Measurements from ENCODE around the gene ADAT1. TPM values are rescaled to one million over a fixed set of nuclear protein-coding genes. Genes with fewer than 3 reads are reported as not detected.

Gene ADAT1
- total and polyA plus RNA-seq, 4 donors = 13.2 to 42.3 (median 18.5) TPM

DNA sequence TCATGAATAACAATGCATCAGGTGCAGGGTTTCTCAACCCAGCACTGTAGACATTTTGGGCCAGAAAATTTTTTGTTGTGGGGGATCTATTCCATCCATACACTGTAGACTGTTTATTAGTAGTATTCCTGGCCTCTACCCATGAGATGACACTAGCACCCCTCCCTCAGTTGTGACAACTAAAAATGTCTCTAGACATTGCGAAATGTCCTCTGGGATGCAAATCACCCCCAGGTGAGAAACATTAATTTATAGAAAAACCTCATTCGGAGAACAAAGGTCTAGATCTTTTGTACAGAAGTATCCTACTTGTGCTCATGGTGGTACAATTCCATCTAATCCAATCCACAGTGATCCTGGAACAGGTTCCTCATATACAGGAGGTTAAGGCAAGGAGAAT, 4.3 kb downstream of the ADAT1 start:
- DNase-seq (ENCODE audit: low spot score) = no peak
- Histone ChIP-seq H3K27me3 (ENCODE audit: control insufficient read depth in 4 of 4, insufficient read depth in 4 of 4, low read length in 3 of 4) (no peaks in the 10 kb centered on the region), H3K4me3 (ENCODE audit: low read depth in 1 of 3, low read length in 3 of 3) (no peak overlapping the region), H3K9me3 (ENCODE audit: control insufficient read depth in 4 of 4, low read length in 3 of 4) (no peaks in the 10 kb centered on the region), H3K36me3 (ENCODE audit: control insufficient read depth in 4 of 4, insufficient read depth in 3 of 4, low read depth in 1 of 4, low read length in 3 of 4) (peaks cover 1 to 39% (median 25%) of the 10 kb centered on the region in 4 donors), H3K9ac (ENCODE audit: low read depth in 1 of 2, low read length in 2 of 2) (no peak overlapping the region), H3K27ac (ENCODE audit: low read depth in 1 of 2, low read length in 2 of 2) (no peak overlapping the region), H3K4me1 (ENCODE audit: control insufficient read depth in 4 of 4, insufficient read depth in 4 of 4, low read length in 3 of 4) (peaks cover 0 to 17% (median 10%) of the 10 kb centered on the region in 4 donors)
- WGBS = 96% methylated on average over 2 of the region's 2 CpGs
- no peak for TF ChIP-seq FOXA2 (IDR thresholded peaks at IDR 0.05)
- TF ChIP-seq JUND (IDR thresholded peaks at IDR 0.05) = no peak
- TF ChIP-seq GABPA (IDR thresholded peaks at IDR 0.05 in 1 of 2, conservative IDR thresholded peaks at IDR 0.05 in 1 of 2) = no peak

DNA sequence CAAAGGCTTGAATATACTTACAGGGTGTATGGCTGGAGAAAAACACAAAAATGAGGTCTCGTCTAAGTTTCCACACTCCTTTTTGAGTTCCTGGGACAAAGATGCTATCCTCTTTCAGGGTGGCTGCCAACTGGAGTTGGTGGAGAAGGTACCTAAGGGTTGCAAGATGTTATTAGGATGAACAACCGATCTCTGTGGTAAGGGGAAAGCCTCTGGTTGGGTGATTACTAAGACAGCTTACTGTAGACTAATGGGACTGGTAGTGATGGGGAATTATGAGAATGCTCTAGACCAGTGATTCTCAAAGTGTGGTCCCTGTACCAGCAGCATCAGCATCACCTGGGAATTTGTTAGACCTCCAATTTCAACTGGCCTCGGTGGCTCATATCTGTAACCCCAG, 6.0 kb downstream of the ADAT1 start:
- H3K36me3 ChIP-seq (ENCODE audit: control insufficient read depth in 4 of 4, insufficient read depth in 3 of 4, low read depth in 1 of 4, low read length in 3 of 4) = peaks cover 4 to 46% (median 30%) of the 10 kb centered on the region in 4 donors
- WGBS = 93% methylated on average over 3 of the region's 3 CpGs
- DNase-seq (ENCODE audit: low spot score) = no peak
- no peak overlapping the region for H3K4me3 ChIP-seq (ENCODE audit: low read depth in 1 of 3, low read length in 3 of 3)
- no peaks in the 10 kb centered on the region for H3K9me3 ChIP-seq (ENCODE audit: control insufficient read depth in 4 of 4, low read length in 3 of 4)
- H3K27me3 ChIP-seq (ENCODE audit: control insufficient read depth in 4 of 4, insufficient read depth in 4 of 4, low read length in 3 of 4) = no peaks in the 10 kb centered on the region
- TF ChIP-seq RAD21 (IDR thresholded peaks at IDR 0.05) (no peak), FOXA1 (IDR thresholded peaks at IDR 0.05) (no peak), EGR1 (IDR thresholded peaks at IDR 0.05; ENCODE audit: low read depth in 2 of 2) (no peak), REST (IDR thresholded peaks at IDR 0.05) (no peak), FOXA2 (IDR thresholded peaks at IDR 0.05) (no peak), RXRA (IDR thresholded peaks at IDR 0.05) (no peak), ZBTB33 (IDR thresholded peaks at IDR 0.05) (no peak), MAX (IDR thresholded peaks at IDR 0.05) (no peak), TAF1 (conservative IDR thresholded peaks at IDR 0.05) (no peak), GABPA (IDR thresholded peaks at IDR 0.05 in 1 of 2, conservative IDR thresholded peaks at IDR 0.05 in 1 of 2) (no peak), HNF4A (conservative IDR thresholded peaks at IDR 0.05) (no peak), JUND (IDR thresholded peaks at IDR 0.05) (no peak), HNF4G (IDR thresholded peaks at IDR 0.05) (no peak), NR2F2 (IDR thresholded peaks at IDR 0.05) (no peak)
- TF ChIP-seq, protein P1, sequence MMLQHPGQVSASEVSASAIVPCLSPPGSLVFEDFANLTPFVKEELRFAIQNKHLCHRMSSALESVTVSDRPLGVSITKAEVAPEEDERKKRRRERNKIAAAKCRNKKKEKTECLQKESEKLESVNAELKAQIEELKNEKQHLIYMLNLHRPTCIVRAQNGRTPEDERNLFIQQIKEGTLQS (IDR thresholded peaks at IDR 0.05) = no peak
- TF ChIP-seq, protein P2, sequence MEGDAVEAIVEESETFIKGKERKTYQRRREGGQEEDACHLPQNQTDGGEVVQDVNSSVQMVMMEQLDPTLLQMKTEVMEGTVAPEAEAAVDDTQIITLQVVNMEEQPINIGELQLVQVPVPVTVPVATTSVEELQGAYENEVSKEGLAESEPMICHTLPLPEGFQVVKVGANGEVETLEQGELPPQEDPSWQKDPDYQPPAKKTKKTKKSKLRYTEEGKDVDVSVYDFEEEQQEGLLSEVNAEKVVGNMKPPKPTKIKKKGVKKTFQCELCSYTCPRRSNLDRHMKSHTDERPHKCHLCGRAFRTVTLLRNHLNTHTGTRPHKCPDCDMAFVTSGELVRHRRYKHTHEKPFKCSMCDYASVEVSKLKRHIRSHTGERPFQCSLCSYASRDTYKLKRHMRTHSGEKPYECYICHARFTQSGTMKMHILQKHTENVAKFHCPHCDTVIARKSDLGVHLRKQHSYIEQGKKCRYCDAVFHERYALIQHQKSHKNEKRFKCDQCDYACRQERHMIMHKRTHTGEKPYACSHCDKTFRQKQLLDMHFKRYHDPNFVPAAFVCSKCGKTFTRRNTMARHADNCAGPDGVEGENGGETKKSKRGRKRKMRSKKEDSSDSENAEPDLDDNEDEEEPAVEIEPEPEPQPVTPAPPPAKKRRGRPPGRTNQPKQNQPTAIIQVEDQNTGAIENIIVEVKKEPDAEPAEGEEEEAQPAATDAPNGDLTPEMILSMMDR (IDR thresholded peaks at IDR 0.05; ENCODE audit: low read depth, low read length, missing input control) = no peak
- H3K9ac ChIP-seq (ENCODE audit: low read depth in 1 of 2, low read length in 2 of 2) = no peak overlapping the region
- no peak overlapping the region for H3K27ac ChIP-seq (ENCODE audit: low read depth in 1 of 2, low read length in 2 of 2)
- H3K4me1 ChIP-seq (ENCODE audit: control insufficient read depth in 4 of 4, insufficient read depth in 4 of 4, low read length in 3 of 4) = peaks cover 0 to 6% (median 3%) of the 10 kb centered on the region in 4 donors

Measured in liver (tissue), 9 donors.